Hippocampal formation (tissue), 2 donors: ENCODE results near the gene ZNF606.

ENCODE experiments used
- DNase-seq, 2 donors: peaks; one replicate each; lab custom pipeline; 2025; lab: John Stamatoyannopoulos, UW

ZNF606 gene

DNA sequence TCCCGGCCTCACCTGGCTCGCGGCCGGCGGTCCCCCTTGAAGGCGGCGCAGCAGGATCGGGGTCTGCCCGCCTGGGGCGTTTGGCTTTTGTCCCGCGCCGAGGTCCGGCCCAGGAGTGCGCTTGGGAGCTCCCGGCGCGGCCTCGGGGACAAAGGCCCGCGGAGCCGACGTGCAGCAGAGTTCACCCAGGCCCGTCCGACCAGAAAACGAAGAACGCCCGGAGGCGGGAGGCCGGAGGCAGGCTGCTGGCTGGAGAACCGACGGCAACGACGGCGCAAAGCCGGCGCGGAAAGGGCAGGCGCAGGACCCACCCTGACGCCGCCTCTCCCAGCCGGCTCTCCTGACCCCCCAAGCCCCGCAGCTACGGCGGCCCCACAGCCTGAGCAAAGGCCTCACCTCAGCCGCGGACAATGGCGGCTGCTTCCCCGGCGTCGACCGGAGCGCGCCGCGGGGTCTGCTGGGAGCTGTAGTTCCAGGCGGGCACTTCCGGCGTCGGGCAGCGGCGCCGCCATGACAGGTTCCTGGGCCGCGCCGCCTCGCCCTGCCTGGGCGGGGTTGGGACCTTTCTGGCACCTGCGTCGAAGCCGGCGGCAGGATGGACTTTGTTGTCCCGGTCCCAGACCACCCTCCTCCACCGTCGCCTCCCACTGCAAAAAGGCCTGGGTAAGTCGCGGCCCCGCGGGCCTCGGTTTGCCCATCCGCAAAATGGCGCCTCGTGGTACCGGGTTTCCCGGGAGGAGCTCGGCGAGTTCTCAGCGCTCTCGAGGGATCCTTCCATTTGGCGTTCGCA, at the start of gene ZNF606:
ZNF606 (minus strand) TSS at position 437 of the 790 bp plus-strand sequence. CDS start 1,501 bp downstream, outside the sequence.
- DNase-seq = peak; percentile 79 to 80

DNA sequence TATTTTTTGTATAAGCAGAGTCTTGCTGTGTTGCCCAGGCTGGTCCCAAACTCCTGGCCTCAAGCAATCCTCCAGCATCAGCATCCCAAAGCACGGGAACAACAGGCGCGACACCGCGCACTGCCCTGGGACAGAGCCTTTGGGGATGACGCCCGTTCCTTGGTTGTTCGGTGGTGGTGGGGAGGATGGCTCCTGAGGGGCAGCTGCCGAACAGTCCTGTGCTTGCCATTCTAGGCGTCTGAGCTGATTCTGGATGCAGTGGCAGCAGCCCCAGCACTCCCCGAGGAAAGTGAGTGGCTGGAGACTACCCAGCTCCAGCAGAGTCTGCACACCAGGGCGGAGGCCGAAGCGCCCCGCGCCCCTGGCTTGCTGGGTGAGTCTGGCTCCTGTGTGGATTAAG, 49.6 kb upstream of the ZNF606 start:
- DNase-seq = no peak

DNA sequence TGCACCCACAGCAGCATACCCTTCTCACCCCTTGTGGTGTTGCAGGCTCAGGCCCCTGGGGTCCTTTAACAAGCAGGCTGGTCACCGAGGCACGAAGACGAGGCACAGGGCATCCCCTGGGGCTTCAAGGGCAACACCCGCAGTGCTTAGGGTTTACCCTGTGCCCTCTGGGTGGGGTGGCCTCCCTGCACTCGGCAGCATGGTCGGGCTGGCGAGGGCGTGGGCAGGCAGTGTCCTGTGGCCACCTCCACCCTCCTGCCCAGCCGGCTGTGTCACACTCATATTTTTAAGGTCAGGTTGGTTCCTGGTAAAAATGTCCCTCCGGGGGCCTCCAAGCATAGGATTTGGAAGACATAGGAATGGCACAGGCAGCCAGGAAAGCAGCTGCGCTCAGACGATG, 45.1 kb upstream of the ZNF606 start:
- DNase-seq = no peak

DNA sequence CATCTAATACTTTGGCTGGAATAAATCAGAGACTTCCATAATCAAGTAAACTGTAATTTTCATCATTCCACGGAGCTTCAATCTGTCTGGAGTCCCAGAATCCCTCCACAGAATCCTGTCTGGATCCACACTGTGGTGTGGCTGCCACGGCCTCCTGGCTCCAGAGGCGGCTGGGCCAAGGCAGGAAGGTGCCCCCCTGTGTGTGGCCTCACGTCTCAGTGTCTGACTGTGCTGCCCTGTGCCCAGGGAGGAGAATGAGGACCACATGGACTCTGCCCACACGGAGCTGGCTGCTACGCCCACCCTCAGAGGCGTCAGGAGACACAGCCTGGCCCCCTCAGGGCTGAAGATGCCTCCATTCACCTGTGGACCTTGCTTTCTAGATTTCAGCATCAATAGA, 44.2 kb upstream of the ZNF606 start:
- DNase-seq = no peak

DNA sequence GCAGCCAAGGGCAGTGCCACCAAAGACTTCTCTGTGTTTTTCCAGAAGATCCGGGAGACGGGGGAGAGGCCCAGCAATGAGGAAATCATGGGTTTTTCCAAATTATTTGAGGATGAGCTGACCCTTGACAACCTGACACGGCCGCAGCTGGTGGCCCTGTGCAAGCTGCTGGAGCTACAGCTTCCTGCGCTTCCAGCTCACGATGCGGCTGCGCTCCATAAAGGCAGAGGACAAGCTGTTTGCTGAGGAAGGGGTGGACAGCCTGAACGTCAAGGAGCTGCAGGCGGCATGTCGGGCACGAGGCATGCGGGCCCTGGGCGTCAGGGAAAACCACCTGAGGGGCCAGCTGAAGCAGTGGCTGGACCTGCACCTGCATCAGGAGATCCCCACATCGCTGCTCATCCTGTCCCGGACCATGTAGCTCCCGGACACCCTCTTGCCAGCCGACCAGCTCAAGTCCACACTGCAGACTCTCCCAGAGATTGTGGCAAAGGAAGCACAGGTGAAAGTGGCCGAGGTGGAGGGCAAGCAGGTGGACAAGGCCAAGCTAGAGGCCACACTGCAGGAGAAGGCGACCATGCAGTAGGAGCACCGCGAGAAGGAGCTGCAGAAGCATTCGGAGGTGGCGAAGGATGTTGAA, 42.9 kb upstream of the ZNF606 start:
- DNase-seq = no peak

DNA sequence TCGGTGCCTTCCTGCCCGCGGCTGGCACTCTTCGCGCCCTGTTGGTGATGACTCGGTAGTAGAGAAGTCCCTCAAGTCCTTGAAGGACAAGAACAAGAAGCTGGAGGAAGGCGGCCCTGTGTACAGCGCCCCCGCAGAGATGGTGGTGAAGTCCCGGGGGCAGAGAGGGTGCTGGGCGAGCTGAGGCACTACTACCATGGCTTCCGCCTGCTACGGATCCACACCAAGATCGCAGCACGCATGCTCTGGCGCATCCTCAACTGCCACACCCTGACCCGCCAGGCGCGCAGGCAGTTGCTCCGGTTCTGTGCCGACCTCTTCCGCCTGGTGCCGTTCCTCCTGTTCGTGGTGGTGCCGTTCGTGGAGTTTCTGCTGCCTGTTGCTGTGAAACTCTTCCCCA, 42.3 kb upstream of the ZNF606 start:
- no peak for DNase-seq

DNA sequence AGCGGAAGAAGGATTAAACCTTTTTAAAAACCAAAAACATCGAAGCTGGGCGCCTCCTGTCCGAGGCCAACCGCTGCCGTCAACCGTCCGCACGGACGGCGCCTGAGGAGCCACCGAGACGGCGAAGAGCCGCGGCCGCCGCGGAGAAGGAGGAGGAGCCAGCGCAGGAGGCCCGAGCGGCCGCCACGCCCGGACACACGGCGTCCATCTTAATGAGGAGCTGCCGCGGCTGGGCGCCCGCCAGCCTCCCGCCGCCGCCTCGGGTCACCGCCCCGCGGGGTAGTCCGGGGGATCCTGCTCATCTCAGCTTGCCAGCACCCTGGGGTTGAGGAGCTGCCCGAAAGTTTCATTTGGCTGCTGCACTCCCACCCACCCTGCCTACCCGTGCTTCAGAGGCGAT, 41.8 kb upstream of the ZNF606 start:
- DNase-seq = no peak

DNA sequence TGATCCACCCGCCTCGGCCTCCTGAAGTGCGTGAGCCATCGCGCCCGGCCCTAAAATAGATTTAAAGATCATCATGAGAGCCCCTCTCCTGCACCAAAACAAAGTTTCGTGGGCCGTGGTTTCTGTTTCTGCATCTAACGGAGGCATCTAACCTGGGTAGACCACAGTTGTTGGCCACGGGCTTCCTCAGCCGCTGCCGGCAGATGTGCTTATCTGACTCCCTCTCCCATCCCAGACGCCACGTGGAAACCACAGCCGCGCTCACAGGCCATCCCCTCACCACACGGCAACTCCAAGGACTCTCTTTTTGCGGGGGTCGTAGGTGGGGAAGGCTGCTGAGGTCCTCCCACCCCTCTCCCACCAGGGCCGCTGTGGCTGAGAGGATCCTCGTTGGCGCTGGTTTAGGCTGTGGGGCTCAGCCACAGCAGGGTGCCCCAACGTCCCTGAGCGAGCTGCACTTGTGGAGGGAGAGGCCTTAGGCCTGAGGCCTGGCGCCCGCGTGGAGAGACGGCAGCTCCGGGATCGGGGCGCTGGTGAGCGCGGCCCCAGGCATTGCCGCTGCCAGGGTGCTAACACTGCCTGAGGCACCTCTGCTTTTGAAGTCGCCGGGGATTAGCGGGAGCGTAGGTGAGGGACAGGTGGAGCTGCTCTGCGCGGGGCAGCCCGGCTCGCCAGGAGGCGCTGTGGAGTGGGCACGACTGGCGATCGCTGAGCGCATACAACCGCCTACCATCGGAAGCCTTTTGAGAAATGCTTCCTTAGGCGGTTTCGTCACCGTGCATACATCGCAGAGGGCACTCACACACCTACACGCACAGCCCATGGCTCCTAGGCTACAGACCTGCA, 40.1 kb upstream of the ZNF606 start:
- DNase-seq = no peak

DNA sequence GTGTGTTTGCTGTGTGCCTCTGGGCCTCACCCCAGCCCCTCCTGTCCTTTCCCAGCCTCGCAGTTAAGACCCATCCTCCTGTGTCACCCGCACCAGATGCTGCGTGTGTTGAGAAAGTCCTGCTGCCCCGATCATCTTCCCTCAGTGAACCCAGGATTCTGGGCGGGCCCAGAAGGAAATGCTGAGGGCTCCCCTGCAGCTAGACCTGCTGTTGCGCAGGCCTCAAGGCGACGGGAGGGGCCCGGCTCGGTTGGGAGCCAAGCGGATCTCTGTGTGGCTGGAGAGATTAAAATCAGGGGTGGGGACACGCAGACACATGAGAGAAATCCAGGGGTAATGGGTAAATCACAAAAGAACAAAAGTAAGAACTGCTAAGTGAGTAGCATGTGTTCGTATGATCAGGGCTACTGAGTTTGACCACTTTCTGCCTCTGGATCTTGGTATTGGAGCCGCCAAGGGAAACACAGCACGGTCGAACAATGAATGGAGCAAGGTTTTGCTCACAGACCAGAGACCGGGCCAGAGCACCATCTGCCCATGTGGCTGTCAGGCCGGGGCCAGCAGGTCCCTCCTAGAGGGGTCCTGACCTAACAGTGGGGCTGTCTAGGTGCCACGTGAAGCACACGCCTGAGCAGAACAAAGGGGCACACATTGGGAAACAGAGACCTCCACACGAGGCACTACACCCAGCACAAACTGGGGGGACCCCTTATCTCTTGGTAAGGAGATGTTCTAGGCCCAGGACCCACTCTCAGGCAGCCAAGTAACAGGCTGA, 38.3 kb upstream of the ZNF606 start:
- DNase-seq = no peak

DNA sequence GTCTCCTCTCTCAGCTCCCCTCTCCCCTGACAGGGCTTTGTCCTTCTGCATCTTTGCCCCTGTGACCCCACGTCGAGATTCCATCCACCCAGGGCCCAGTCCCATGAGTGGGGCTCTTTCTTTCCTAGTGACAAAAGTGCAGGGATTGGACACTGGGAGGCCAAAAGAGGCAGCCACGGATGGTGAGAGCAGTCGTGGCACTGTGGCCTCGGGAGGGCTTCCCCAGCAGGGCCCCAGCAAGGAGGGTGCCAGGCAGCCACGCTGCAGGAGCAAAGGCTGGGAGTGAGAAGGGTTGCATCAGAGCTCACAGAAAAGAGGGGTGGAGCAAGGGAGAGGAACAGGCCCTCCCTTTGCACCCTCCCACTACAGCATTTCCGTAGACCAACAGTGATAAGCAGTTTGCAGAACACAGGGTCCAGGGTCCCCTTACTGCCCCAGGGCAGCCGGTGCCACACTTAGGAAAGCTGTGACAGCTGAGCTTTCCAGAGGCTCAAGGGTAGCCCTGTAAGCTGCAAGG, 36.1 kb upstream of the ZNF606 start:
- no peak for DNase-seq

DNA sequence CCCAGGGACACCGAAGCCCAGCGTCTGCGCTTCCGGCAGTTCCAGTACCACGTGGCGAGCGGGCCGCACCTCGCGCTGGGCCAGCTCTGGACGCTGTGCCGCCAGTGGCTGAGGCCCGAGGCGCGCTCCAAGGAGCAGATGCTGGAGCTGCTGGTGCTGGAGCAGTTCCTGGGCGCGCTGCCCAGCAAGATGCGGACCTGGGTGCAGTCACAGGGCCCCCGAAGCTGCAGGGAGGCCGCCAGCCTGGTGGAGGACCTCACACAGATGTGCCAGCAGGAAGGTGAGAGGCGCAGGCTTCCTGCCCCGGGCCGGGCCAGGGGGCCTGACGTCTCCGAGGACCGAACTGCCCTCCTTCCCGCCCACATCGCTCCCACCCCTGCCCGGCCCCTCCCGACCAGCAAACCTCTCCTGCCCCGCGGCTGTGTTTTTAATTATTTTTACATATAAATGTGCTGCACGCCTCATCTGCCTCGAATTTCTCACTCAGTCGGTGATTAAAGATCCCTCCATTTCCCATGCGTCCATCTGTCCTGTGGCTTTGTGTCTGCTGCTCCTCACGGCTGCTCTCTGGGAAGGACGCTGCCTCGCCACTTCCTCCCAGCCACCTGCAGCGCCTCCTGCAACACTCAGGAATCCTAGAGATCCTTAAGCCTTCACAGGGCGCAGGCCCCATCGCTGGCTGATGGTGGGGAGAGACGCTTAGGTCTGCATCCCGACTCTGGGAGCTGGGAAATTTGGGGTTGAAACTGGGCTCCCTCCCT, 35.5 kb upstream of the ZNF606 start:
- DNase-seq = peak in 1 of 2 donors; percentile 4

DNA sequence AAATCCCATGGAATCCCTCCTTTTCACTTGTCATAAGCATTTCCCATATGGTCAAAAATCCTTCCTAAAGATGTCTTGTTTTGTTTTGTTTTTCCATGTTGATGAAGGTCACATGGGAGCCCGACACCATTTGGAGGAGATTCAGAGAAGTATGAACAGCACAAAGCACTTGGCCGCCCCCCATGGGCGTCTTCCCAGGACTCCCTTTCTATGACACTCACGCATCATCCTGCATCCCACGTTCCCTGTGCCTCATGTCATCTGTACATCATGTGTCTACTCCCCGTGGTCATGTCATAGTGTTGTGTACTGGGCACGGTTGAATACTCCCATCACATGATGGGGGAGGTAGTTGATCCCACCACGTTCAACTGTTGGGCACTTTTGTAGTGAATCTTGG, 33.2 kb upstream of the ZNF606 start:
- no peak for DNase-seq

DNA sequence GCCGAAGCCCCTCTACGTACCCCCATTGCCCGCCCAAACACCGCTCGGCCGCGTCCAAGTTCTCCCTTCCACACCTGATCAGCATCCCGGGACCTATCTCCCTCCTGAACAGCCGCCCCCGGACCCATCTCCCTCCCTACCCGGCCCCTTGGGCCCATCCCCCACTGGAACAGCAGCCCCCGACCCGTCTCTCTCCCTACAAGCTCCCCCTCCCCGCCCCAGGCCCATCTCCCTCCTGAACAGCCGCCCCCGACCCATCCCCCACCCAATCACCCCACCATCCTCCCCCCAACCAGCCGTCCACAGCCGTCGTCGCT, 31.8 kb upstream of the ZNF606 start:
- DNase-seq = no peak

DNA sequence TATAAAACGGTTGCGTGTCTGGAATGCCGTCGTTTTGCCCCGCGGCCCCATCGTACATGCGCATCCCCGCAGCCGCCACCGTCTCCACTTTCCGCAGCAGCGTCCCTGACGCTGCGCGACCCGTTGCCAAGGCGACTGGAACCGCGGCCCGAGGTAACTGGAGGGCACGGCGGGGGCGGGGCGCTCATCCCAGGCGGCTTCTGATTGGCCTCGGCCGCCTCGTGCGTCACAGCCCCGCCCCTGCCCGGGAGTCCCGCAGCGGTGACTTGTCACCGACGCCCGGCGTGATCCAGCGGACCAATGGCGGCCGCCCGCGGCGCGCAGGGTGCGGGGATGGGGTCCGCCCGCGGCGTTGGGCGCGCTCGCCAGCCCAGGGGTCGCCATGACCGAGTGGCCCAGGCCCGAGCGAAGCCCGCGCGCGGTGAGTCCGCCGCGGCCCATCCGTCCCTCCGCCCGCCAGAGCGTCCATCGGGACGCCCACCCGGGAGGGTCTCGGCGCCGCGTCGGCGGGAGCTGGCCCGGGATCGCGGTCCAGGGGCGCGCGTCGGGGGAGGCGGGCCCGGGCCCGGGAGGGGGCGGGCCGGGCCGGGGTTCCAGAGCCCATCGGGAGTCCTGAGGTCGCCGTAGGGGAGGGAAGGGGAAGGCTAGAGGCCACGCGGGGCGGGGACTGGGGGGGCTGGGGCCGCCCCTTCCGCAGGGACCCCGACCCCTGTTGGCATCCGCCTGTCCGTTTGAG, 31.3 kb upstream of the ZNF606 start, which contains the start of gene ZSCAN1:
ZSCAN1 (plus strand) TSS at position 285 of the 736 bp plus-strand sequence. CDS start 3,812 bp downstream, outside the sequence.
- peak; percentile 84 to 89 for DNase-seq

DNA sequence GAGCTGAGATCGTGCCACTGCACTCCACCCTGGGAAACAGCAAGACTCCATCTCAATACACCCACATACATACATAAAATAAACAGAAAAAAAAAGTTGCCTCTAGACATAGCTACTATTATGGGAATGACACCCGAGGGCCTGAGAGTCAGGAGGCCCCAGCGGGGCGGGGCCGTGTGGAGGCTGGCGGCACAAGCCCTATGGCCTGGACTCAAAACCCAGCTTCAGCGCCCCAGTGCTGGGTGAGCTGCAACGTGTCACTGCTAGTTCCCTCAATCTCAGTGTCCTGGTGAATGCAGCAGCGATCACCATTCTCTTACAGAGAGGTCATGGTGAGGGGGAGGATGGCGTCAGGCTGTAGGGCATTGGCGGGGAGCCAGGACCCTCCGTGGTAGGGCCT, 22.0 kb upstream of the ZNF606 start:
- no peak for DNase-seq

DNA sequence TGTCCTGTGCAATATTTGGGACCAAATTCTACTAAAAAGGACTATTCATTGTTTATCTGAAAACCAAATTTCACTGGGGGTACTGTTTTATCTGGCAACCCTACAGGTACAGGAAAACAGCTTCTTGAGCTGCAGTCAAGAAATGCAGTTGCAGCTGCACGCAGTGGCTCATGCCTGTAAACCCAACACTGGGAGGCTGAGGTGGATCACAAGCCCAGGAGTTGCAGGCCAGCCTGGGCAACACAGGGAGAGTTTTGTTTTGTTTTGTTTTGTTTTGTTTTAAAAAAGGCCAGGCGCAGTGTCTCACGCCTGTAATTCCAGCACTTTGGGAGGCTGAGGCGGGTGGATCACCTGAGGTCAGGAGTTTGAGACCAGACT, 19.7 kb upstream of the ZNF606 start:
- no peak for DNase-seq

DNA sequence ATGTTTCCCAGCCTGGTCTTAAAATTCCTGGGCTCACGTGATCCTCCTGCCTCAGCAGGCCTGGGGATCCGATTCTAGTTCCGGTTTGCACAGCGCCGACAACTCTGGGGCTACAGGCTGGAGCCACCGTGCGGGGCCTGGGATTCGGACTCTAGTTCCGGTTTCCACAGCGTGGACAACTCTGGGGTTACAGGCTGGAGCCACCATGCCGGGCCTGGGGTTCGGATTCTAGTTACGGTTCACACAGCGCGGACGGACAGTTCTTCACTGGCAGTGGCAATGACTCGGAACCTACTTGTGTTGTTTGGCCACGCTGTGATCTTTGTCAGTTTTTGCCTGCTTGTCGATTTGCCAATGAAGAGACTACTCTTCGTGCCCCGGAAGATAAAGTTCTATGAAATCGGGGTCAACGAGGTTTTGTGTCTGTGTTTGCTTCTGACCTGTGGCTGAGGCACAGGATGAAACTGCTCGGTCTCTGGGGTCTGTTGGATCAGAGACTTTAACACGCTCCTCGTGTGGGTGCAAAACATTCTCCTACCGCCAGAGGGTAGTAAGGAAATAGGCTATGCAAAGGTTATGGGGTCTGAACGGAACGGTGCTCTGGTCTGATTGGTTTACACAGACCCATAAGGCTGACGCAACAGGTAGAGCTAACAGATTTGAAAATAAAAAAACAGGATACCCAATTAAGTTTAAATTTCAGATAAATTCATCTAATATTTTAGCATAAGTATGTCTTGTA, 19.1 kb upstream of the ZNF606 start:
- DNase-seq = peak; percentile 46 to 58

DNA sequence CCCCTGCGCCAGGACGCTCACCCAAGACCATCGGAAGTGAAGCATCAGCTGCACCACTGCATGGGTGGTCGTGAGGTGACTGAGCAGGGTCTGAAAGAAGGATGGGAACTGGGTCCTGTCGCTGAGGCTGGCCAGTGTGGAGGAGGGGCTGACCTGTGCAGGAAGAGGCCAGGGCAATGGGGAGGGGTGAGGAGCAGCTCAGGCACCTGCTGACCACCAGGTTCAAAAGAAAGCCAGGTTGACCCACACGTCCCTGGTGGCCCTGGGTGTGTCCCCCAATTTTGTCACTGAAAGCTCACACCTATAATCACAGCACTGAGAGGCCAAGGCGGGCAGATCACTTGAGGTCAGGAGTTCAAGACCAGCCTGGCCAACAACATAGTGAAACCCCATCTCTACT, 17.5 kb upstream of the ZNF606 start:
- DNase-seq = no peak

DNA sequence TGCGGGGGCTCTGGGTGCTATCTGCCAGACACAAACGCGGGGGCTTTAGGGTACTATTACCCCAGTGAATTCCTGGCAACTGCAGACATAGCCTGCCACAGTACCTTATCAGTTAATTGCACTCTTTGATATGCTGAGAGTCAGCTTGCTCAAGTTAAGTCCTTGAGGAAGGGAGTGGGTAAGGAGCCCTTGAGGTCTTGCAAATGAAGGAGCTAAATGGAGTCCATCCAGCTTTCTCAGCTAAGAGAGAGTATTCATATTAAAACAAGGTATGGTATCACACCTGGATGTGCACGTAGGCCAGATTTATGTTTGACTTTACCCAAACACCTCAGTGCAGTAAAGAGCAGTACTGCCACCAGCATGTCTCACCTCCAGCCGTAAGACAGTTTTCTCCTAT, 11.5 kb upstream of the ZNF606 start:
- no peak for DNase-seq

DNA sequence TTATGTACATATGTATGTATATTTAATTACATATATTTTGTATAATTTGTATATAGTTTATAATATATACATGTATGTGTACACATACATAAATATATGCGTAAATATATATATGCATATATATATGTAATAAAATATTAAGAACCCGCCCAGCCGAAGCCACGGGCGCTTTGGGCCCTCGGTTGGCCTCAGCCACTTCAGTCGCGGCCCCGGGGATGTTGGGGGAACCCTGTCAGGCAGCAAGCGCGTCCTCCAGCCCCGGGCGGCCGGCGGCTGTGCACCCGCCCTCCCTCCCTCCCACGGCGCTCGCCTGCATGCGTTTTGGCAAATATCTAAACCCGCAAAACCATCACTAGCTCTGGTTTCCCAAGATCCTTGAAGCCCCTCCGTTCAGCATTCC, 7.9 kb upstream of the ZNF606 start:
- no peak for DNase-seq
